Neural cell (in vitro differentiated cells): Measurements from ENCODE around the gene TXNDC15.

Experiments used
- REST ChIP-seq: IDR thresholded peaks from 2 replicates; pipeline ENCODE4 v1.6.1; 2012; ENCODE audit warnings: borderline replicate concordance
- SMC3 ChIP-seq: fragments of 450-650 bp; conservative IDR thresholded peaks from 2 replicates; pipeline ENCODE4 v1.6.1; 2014; ENCODE audit warnings: antibody characterized with exemption, mild to moderate bottlenecking, moderate library complexity; ENCODE audit not compliant: poor library complexity
- TF ChIP-seq, protein P1 (sequence below): fragments of 450-650 bp; IDR thresholded peaks from 2 replicates; pipeline ENCODE4 v1.5.1; 2014; ENCODE audit warnings: antibody characterized with exemption, mild to moderate bottlenecking, moderate library complexity; ENCODE audit not compliant: poor library complexity, severe bottlenecking

GRCh38 chr5:134845335-134845851 lies 28.8 kb upstream of the TXNDC15 start:
- TF ChIP-seq SMC3 (no peak), REST (no peak)
- TF ChIP-seq, protein P1, sequence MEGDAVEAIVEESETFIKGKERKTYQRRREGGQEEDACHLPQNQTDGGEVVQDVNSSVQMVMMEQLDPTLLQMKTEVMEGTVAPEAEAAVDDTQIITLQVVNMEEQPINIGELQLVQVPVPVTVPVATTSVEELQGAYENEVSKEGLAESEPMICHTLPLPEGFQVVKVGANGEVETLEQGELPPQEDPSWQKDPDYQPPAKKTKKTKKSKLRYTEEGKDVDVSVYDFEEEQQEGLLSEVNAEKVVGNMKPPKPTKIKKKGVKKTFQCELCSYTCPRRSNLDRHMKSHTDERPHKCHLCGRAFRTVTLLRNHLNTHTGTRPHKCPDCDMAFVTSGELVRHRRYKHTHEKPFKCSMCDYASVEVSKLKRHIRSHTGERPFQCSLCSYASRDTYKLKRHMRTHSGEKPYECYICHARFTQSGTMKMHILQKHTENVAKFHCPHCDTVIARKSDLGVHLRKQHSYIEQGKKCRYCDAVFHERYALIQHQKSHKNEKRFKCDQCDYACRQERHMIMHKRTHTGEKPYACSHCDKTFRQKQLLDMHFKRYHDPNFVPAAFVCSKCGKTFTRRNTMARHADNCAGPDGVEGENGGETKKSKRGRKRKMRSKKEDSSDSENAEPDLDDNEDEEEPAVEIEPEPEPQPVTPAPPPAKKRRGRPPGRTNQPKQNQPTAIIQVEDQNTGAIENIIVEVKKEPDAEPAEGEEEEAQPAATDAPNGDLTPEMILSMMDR = no peak
